ENCODE data around the gene STYXL1.
A peak's percentile ranks its signal among the peaks of the same experiment; 100 is the strongest.
"Not testable (repeated sequence)": the region's sequence is repeated elsewhere in the genome, so short reads cannot be mapped to it uniquely, and the experiment has no call there.

Gene STYXL1

GRCh38 chr7:76047811-76048667 lies at the start of gene STYXL1, which contains the start of gene MDH2:
STYXL1 (minus strand) TSS chr7:76048000; CDS start chr7:76030523, 17,477 bp downstream.
MDH2 (plus strand) TSS chr7:76048106; CDS start chr7:76048161, 55 bp downstream.
- peak within 1 kb of the TSS; percentile 75 for H3K27ac ChIP-seq
- H2AFZ ChIP-seq: peak within 1 kb of the TSS; percentile 69
- H3K4me1 ChIP-seq: peaks cover 12% of the 10 kb centered on the region
- H3K9me3 ChIP-seq (ENCODE audit: control insufficient read depth, low read length): no peaks in the 10 kb centered on the region
- H3K79me2 ChIP-seq: peaks cover 55% of the 10 kb centered on the region
- peak within 1 kb of the TSS; percentile 95 for H3K4me3 ChIP-seq (ENCODE audit: low read depth, low read length)
- H3K36me3 ChIP-seq (ENCODE audit: control insufficient read depth, insufficient read depth, low read length): no peaks in the 10 kb centered on the region
- H3K27me3 ChIP-seq (ENCODE audit: control insufficient read depth, insufficient read depth, low read length): no peaks in the 10 kb centered on the region
- H3K9ac ChIP-seq: peak within 1 kb of the TSS; percentile 30
- TF ChIP-seq CTCF (IDR thresholded peaks at IDR 0.05): no peak
- peak within 1 kb of the TSS; percentile 96 for H3K4me2 ChIP-seq (ENCODE audit: low read length)

GRCh38 chr7:76095908-76096307 lies 48.1 kb upstream of the STYXL1 start:
- no peak overlapping the region for H3K27ac ChIP-seq
- H3K4me3 ChIP-seq (ENCODE audit: low read depth, low read length): no peak overlapping the region
- no peak overlapping the region for H2AFZ ChIP-seq
- no peaks in the 10 kb centered on the region for H3K36me3 ChIP-seq (ENCODE audit: control insufficient read depth, insufficient read depth, low read length)
- no peaks in the 10 kb centered on the region for H3K27me3 ChIP-seq (ENCODE audit: control insufficient read depth, insufficient read depth, low read length)
- H3K4me1 ChIP-seq: no peaks in the 10 kb centered on the region
- no peak overlapping the region for H3K4me2 ChIP-seq (ENCODE audit: low read length)
- H3K79me2 ChIP-seq: no peaks in the 10 kb centered on the region
- no peak overlapping the region for H3K9ac ChIP-seq
- H3K9me3 ChIP-seq (ENCODE audit: control insufficient read depth, low read length): no peaks in the 10 kb centered on the region
- TF ChIP-seq CTCF (IDR thresholded peaks at IDR 0.05): no peak

GRCh38 chr7:76094326-76094725 lies 46.5 kb upstream of the STYXL1 start:
- H3K79me2 ChIP-seq; H3K4me1 ChIP-seq; H3K9me3 ChIP-seq (ENCODE audit: control insufficient read depth, low read length); H3K4me2 ChIP-seq (ENCODE audit: low read length); H3K9ac ChIP-seq; H3K36me3 ChIP-seq (ENCODE audit: control insufficient read depth, insufficient read depth, low read length); H2AFZ ChIP-seq; H3K4me3 ChIP-seq (ENCODE audit: low read depth, low read length); H3K27ac ChIP-seq; H3K27me3 ChIP-seq (ENCODE audit: control insufficient read depth, insufficient read depth, low read length): not testable (repeated sequence)

DNA sequence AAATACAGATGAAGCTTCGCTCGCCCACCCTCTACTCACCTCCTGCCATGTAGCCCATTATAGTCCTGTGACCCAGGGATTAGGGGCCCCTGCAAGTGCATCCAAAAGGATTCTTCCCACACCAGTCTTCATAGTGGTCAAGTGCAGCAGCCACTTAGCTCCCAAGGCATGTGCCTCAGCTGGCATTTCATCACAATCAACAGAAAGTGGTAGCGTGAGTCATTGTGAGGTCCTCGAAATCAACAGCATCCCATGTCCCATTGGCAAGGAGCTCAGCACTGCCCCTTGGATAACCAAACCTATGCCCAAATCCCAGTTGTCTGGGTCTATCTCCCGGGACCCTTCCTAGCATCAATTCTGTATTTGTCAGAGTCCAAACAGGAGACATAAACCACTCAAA lies 45.7 kb upstream of the STYXL1 start:
- H3K9me3 ChIP-seq (ENCODE audit: control insufficient read depth, low read length); H3K4me3 ChIP-seq (ENCODE audit: low read depth, low read length); H3K79me2 ChIP-seq; H3K4me2 ChIP-seq (ENCODE audit: low read length); H2AFZ ChIP-seq; H3K27ac ChIP-seq; H3K36me3 ChIP-seq (ENCODE audit: control insufficient read depth, insufficient read depth, low read length); H3K9ac ChIP-seq; H3K27me3 ChIP-seq (ENCODE audit: control insufficient read depth, insufficient read depth, low read length); H3K4me1 ChIP-seq: not testable (repeated sequence)

- Histone ChIP-seq H2AFZ (no peak overlapping the region), H3K27me3 (ENCODE audit: control insufficient read depth, insufficient read depth, low read length) (no peaks in the 10 kb centered on the region), H3K4me2 (ENCODE audit: low read length) (no peak overlapping the region), H3K4me1 (peaks cover 3% of the 10 kb centered on the region), H3K4me3 (ENCODE audit: low read depth, low read length) (no peak overlapping the region), H3K9me3 (ENCODE audit: control insufficient read depth, low read length) (no peaks in the 10 kb centered on the region), H3K9ac (no peak overlapping the region), H3K36me3 (ENCODE audit: control insufficient read depth, insufficient read depth, low read length) (no peaks in the 10 kb centered on the region), H3K79me2 (no peaks in the 10 kb centered on the region), H3K27ac (no peak overlapping the region)
- no peak for TF ChIP-seq CTCF (IDR thresholded peaks at IDR 0.05)
Measured at GRCh38 chr7:76091506-76091905, 43.7 kb upstream of the STYXL1 start.
